ENCODE measurements around the gene FAM217A.

DNA sequence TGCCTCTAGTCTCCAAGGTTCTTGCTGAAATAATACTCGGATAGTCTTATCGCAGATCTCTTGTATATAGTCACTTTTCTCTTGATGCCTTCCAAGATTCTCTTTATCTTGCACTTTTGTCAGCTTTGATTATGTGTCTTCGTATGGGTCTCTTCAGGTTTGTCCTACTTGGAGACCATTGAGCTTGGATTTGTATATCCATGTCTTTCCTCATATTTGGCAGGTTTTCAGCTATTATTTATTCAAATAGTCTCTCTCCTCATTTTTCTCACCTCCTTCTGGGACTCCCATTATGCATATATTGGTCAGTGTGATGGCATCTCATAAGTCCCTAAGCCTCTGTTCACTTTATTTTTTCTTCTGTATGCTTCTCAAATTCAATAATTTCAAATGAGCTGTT, 33.4 kb upstream of the FAM217A start:
- TF ChIP-seq ZBTB42 (CRISPR knock-in tag; IDR thresholded peaks at IDR 0.05) (no peak), NR1H2 (CRISPR knock-in tag; IDR thresholded peaks at IDR 0.05; ENCODE audit: borderline replicate concordance, low read depth) (no peak), MXI1 (IDR thresholded peaks at IDR 0.05; ENCODE audit: borderline replicate concordance, low read depth, low read length) (no peak), HNF4G (IDR thresholded peaks at IDR 0.05; ENCODE audit: borderline replicate concordance, low read depth, low read length) (no peak), HNF4G (CRISPR knock-in tag; IDR thresholded peaks at IDR 0.05; ENCODE audit: borderline replicate concordance, low read depth) (no peak)

Measured in HepG2 (cell line).